Omental fat pad (tissue), 4 donors: Measurements from ENCODE around the gene LRRC61. TPM values are rescaled to one million over a fixed set of nuclear protein-coding genes. Genes with fewer than 3 reads are reported as not detected.

Experiments used
- ATAC-seq: fragments of 150-250 bp; one replicate; pipeline ENCODE4 v1.9.1; 2016; ENCODE audit warnings: mild to moderate bottlenecking, moderate library complexity; ENCODE audit not compliant: low FRiP score
- DNase-seq: peaks from one replicate; pipeline ENCODE4 v3.0.0-alpha.2; 2019; ENCODE audit warnings: low spot score
- total RNA-seq, 4 donors: library from RNA; depleted of rRNA; stranded (reverse); fragments of >200 nt; gene quantifications; one replicate each; pipeline ENCODE4 v1.1.0, GENCODE V29; 2016
- TF ChIP-seq, protein P1 (sequence below), 3 donors: fragments of 450-650 bp; IDR thresholded peaks; one replicate each; pipeline ENCODE4 v1.5.1; 2016 to 2017; ENCODE audit warnings: antibody characterized with exemption in 3 of 3, mild to moderate bottlenecking in 3 of 3, moderate library complexity in 2 of 3

Gene LRRC61
- total RNA-seq, 4 donors from 2014 or later: 3.2 to 13.4 (median 8.6) TPM

DNA sequence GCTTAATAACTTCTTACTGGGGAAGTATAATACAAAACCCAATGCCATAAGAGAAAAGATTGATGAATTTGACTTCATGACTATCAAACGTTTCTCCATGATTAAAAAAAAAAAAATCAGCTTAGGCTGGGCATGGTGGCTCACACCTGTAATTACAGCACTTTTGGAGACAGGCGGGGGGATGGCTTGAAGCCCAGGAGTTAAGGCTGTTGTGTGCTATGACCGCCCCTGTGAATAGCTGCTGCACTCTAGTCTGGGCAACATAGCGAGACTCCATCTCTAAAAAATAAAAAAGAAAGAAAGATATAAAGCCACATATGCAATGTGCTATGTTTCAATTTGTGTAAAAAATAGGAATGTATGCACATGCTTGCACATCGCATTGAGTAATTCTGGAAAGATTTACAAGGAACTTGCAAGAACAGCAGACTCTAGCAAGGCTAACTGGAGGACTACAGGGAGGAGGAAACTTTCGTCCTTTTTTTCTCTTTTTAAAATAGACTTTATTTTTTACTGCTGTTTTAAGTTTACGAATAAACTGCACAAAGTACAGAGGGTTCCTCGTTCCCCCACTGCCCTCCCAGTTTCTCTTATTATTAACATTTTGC is 28.5 kb downstream of the LRRC61 start:
- TF ChIP-seq, protein P1, sequence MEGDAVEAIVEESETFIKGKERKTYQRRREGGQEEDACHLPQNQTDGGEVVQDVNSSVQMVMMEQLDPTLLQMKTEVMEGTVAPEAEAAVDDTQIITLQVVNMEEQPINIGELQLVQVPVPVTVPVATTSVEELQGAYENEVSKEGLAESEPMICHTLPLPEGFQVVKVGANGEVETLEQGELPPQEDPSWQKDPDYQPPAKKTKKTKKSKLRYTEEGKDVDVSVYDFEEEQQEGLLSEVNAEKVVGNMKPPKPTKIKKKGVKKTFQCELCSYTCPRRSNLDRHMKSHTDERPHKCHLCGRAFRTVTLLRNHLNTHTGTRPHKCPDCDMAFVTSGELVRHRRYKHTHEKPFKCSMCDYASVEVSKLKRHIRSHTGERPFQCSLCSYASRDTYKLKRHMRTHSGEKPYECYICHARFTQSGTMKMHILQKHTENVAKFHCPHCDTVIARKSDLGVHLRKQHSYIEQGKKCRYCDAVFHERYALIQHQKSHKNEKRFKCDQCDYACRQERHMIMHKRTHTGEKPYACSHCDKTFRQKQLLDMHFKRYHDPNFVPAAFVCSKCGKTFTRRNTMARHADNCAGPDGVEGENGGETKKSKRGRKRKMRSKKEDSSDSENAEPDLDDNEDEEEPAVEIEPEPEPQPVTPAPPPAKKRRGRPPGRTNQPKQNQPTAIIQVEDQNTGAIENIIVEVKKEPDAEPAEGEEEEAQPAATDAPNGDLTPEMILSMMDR (IDR thresholded peaks at IDR 0.05): no peak
- DNase-seq: no peak
- no peak for ATAC-seq

DNA sequence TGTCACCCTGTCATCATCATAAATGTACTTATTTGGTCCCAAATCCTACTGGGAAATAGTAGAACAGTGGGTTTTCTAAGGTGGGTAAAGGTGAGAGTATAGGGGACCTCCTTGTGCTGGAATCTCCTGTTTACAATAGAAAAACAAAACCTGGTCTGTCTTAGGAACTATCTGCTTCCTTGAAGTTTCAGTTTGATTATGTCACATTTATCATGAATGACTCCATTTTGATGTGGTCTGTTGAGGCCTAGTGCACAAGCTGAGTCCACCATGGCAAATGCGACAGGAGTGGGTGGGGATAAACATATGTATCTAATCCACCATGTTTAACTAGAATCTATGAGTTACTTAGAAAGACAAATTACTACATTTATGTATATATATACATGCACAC is 32.5 kb downstream of the LRRC61 start:
- TF ChIP-seq, protein P1 (IDR thresholded peaks at IDR 0.05): no peak
- ATAC-seq: no peak
- DNase-seq: no peak

DNA sequence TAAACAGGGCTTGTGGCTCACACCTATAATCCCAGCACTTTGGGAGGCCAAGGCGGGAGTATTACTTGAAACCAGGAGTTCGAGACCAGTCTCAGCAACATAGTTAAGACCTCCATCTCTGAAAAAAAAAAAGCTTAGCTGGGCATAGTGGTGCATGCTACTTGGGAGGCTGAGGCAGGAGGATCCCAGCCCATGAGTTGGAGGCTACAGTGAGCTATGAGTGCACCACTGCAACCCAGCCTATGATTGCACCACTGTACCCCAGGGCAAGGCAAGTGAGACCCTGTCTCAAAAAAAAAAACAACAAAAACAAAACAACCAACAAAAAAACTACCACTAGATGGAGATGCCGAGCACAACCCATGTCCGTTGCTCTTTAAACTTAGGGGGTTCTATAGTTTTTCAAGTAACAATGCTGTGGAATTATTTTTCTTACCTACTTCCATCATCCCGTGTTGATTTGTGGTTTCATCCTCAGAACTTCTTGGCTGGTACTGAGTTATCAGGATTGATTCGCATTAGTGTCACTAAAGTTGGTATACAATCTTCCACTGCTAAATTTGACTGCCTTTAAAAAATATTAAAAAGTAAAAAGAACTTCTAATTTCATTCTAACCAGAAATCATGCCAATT is 33.2 kb downstream of the LRRC61 start:
- TF ChIP-seq, protein P1 (IDR thresholded peaks at IDR 0.05): no peak
- DNase-seq (no peak), ATAC-seq (no peak)

DNA sequence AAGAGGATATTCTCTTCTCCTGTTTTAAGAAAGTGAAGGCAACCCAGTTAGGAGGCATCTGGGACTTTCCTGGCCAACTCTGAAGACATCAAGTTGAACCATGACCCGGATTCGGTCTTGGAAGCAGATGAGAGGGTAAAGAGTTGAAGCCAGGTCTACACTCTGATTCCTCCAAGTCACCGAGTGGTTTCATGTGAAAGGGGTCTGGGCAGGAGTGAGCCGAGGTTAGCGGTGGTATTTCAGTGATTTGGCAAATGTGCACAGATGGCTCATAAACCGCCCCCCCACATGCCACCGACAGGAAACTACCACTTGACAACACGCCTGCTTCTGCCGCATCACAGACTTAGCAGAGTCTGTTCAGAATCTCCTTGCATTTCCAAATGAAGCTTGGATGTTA is 34.1 kb downstream of the LRRC61 start:
- DNase-seq (no peak), ATAC-seq (no peak)
- TF ChIP-seq, protein P1 (IDR thresholded peaks at IDR 0.05): no peak

DNA sequence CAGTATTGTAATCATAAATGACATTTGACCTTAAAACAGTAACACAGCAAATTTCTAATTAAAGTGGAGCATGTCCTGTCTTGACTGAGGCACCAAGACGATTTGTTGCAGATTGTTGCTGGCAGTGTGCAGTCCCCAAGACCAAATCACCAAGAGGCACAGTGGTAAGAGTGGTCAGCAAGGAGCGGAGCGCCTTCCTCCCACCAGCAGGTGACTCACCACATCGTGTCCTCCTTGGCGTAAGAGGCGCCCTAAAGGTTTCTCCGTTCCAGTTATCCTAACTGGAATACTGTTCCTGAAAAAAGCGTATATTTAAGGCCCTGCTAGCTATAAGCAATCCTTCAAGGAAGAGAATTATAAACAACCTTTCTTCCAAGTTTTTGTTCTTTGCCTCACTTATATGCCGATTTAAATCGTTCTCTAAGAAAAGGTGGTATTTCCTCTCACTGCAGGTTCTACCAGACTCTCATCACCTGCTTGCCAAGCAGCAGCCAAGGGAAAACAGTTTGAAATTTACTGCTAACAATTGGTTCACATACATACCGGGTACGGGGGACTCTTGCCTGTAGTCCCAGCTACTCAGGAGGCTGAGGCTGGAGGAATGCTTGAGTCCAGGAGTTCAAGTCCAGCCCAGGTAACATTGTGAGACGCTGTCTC is 34.7 kb downstream of the LRRC61 start:
- DNase-seq (no peak), ATAC-seq (no peak)
- TF ChIP-seq, protein P1 (IDR thresholded peaks at IDR 0.05): no peak

DNA sequence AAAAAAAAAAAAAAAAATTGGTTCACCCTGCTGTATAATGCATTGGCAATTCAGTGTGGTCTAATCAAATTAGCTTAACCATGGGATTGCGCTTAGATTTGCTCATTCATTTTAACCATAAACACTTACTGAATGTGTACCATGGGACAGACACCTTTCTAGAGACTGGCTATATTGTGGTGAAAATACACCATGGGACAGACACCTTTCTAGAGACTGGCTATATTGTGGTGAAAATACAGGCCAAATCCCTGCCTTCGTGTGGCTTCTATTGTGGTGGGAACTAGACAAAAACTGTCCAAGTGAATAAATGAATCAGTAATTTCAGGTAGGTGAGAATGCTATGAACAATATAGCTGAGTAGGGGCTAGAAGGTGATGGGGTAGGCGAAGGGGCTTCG is 35.3 kb downstream of the LRRC61 start:
- TF ChIP-seq, protein P1 (IDR thresholded peaks at IDR 0.05): no peak
- DNase-seq (no peak), ATAC-seq (no peak)
